Activated CD8-positive, alpha-beta memory T cell treated with anti-CD3 and anti-CD28 coated beads for 4 hours (primary cell): ENCODE results near the gene LILRA2.
"Not testable (repeated sequence)": the region's sequence is repeated elsewhere in the genome, so short reads cannot be mapped to it uniquely, and the experiment has no call there.

ENCODE experiments used
- DNase-seq, 2 donors: peaks; one replicate each; pipeline ENCODE4 v3.0.0-alpha.2; 2020; ENCODE audit warnings: low read depth in 2 of 2

Gene LILRA2

DNA sequence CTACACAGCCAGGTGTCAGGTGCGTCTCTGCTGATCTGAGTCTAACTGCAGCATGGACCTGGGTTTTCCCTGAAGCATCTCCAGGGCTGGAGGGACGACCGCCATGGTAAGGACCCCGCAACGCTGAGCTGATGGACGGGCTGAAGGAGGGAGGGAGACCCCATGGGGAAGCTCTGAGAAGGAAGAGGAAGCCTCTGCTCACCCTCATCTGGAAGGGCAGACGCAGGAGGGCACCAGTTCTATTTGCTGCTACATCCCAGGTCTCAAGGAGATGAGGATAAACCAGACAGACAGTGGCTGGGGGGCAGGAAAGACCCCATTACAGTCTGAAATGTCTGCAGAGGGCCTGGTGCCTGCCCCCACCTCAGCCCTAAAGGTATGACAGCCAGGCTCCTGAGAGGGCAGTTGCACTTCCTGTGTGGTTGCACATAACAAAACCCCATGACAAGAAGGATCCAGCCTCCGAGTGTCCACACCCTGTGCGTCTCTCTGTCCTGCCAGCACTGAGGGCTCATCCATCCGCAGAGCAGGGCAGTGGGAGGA lies at the start of gene LILRA2:
TSS of gene LILRA2 (plus strand) at position 461 of the 543 bp plus-strand sequence. CDS start 89 bp downstream, outside the sequence.
- DNase-seq, result no peak

DNA sequence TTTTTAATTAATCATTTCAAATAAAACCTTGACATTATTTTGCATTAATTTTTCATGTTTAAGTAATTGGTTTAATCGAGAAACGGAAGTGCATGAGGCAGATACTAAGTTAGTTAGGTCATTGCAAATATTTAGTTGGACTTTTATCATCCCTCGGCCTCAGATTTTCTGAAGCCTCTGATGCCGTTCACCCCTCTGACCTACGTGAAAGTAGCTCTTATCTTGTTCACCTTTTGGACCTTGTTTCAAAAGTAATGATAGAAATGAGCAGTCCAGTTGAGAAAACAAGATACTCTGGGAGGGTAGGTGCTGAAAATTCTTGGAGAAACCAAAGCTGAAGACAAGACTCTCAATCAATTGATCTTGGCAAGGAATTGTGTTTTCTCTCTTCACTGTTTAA lies 48.0 kb upstream of the LILRA2 start:
- no peak for DNase-seq

GRCh38 chr19:54526972-54527371 lies 46.6 kb upstream of the LILRA2 start:
- DNase-seq, result no peak

DNA sequence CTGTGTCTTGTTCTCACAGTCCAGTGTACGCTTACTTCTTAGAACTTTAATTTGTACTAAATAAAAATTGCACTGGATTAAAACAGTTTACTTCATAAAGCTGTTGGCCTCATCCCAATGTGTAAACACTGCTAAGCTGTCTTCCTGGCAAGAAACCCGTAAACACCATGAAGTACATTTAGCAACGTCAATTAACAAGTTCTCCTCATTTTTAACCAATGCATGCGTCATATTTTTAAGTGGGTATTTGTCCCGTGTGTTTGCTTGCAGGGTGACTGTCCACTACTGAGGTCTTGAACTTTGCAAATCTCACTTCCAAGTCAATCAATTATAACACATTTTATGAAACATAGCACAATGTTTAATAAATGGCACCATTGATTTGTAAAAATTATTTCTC lies 42.7 kb upstream of the LILRA2 start:
- no peak for DNase-seq

- DNase-seq, result no peak
These were observed 41.1 kb upstream of the LILRA2 start for GRCh38 chr19:54532528-54532927.

- DNase-seq, result no peak
These were observed 40.1 kb upstream of the LILRA2 start for GRCh38 chr19:54533476-54533875.

- DNase-seq, result no peak
These were observed 39.4 kb upstream of the LILRA2 start for GRCh38 chr19:54534156-54534555.

GRCh38 chr19:54535601-54536000 lies 38.0 kb upstream of the LILRA2 start:
- DNase-seq, result no peak

GRCh38 chr19:54536956-54537355 lies 36.6 kb upstream of the LILRA2 start:
- DNase-seq, result no peak

- no peak for DNase-seq
These were observed 31.9 kb upstream of the LILRA2 start for GRCh38 chr19:54541712-54542111.

DNA sequence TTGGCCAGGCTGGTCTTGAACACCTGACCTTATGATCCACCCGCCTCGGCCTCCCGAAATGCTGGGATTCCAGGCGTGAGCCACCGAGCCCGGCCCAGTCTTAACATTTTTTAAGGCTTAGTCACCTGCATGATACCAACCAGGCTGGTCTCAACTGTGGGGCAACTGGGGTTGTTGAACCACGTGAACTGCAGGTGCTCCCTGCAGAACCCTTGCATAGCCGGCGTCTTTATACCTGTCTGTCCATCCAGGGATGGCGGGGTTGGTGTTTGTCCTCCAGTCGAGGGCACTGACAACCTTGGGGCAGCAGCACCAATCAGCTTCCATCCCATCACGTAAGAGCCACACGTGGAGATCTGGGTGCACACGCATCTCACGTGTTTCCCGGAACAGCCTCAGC lies 24.8 kb upstream of the LILRA2 start:
- no peak for DNase-seq

DNA sequence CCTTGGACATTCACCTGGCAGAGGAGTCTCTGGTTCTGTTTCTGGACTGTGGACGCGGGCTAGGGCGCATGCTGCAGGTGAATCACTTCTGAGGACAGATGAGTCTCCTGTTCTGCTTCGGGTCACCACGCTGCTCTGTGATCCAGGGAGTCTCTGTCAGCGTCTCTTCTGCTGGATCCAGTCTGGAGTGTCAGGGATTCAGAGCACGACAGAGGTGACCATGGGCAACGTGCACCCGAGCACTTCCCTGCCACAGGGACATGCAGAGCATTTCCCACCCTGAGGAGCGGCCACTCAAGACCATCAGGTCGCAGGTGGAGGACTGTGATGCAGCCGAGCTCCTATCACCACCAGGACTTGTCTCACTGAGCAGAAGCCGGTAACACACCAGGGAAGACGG lies 24.4 kb upstream of the LILRA2 start:
- DNase-seq, result no peak

DNA sequence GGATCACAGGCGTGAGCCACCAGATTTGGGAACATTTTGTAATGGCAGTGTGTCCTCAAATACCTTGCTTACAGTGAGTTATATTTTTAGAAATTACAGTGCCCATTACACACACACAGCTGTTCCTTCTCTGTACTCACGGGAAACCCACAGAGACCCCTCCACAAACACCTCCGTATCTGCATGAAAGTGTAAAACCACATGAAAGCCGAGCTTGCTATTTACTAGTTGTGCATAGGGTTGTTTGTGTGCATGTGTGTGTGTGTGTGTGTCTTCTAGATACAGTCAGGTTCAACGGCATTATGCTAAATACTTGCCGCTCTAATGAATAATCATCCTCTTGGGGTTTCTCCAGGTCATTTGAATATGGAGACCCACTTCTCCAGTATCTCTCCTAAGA lies 22.3 kb upstream of the LILRA2 start:
- DNase-seq, result no peak

- DNase-seq, result no peak
These were observed 21.4 kb upstream of the LILRA2 start for GRCh38 chr19:54551950-54552912.

DNA sequence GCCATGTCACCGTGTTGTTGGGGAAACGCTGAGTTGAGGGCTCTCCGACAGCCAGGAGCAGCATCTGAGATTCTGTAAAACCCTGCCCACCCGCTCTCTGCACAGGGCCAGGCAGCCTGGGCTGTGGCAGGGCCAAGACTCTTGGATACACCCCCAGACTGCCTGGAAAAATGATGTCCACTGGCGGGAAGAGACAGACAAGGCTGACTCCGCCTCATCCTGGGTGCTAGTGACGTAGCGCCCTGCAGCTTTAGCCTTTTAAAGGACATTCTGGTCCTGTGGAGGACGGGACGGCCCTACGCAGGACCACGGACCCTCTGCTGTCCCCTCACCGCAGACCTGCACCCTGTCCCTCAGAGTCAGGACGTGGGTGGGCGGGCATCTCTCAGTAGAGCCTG lies 20.7 kb upstream of the LILRA2 start:
- DNase-seq, result no peak

GRCh38 chr19:54554006-54554405 lies 19.6 kb upstream of the LILRA2 start:
- no peak for DNase-seq

DNA sequence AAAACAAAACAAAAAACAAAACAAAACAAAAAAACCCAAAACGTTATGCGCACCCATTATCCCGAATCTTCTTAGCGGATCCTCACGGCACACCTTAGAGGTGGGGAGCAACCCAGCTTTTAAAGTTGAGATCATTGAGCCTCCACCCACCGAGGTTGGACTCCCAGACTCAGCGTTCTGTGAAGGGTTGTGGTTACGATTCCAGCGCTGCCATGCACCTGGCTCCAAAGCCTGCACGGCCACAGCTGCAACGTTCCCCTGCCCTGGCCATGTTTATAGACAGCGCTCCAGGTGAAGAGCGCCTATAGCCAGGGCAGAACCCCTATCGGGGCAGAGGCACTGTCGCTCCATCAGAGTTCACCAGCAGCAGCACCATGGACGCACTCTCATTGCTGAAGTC lies 18.7 kb upstream of the LILRA2 start:
- no peak for DNase-seq

DNA sequence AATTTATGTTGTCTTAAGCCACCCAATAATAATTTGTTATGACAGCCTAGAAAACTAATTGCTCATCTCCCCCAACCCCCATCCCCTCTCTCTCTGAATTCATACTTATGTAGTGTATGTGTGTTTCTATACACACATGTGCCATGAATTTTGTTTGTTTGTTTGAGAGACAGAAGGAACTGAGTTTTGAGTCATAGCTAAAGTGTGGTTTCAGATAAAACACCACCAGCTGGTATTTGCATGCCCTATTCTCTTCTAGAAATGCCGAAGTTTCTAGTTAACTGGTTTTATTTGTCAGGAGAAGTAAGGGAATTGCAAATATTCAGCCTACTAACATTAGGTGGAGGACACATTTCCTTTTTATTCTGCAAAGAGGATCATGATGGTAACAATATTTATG lies 17.4 kb upstream of the LILRA2 start:
- no peak for DNase-seq

- no peak for DNase-seq
These were observed 15.3 kb upstream of the LILRA2 start for GRCh38 chr19:54558339-54558738.

GRCh38 chr19:54560881-54561385 lies 12.7 kb upstream of the LILRA2 start:
- DNase-seq, result no peak

GRCh38 chr19:54561840-54562239 lies 11.8 kb upstream of the LILRA2 start:
- DNase-seq, result no peak

GRCh38 chr19:54563206-54563605 lies 10.4 kb upstream of the LILRA2 start:
- not testable (repeated sequence) for DNase-seq

- DNase-seq, result no peak
These were observed 3.3 kb upstream of the LILRA2 start for GRCh38 chr19:54570316-54570715.
